Retinal pigment epithelial cell (primary cell): ENCODE results near the gene MPHOSPH10.
"Not testable (repeated sequence)": the region's sequence is repeated elsewhere in the genome, so short reads cannot be mapped to it uniquely, and the experiment has no call there.

Experiments used
- DNase-seq: peaks from one replicate; pipeline ENCODE4 v3.0.0-alpha.2; 2010; ENCODE audit warnings: low read depth
- H3K4me3 ChIP-seq: 2 replicates; pipeline ENCODE4 v1.5.1; 2011; ENCODE audit warnings: mild to moderate bottlenecking, low read length, control low read depth, moderate library complexity
- CTCF ChIP-seq: conservative IDR thresholded peaks from 2 replicates; pipeline ENCODE4 v1.5.1; 2011; ENCODE audit warnings: low read depth, low read length, control low read depth, inconsistent platforms

The MPHOSPH10 gene

DNA sequence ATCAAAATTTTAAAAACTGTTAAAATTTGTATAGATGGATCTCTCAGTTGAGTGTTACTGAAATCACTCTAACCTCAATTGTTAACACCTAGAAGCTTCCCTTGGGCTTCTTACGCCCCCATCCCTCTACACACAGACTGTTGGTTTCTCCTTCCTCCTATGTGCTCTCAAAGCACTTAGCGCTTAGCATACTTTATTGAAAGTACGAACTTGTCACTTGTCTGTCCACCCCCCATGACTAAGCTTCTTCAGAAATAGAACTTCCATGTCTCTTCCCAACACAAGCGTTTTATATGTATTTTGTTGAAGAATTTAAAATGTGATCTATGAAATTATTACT, 441 bp downstream of the MPHOSPH10 start:
- peak overlapping the region; percentile 97 for H3K4me3 ChIP-seq
- no peak for TF ChIP-seq CTCF
- DNase-seq = no peak

DNA sequence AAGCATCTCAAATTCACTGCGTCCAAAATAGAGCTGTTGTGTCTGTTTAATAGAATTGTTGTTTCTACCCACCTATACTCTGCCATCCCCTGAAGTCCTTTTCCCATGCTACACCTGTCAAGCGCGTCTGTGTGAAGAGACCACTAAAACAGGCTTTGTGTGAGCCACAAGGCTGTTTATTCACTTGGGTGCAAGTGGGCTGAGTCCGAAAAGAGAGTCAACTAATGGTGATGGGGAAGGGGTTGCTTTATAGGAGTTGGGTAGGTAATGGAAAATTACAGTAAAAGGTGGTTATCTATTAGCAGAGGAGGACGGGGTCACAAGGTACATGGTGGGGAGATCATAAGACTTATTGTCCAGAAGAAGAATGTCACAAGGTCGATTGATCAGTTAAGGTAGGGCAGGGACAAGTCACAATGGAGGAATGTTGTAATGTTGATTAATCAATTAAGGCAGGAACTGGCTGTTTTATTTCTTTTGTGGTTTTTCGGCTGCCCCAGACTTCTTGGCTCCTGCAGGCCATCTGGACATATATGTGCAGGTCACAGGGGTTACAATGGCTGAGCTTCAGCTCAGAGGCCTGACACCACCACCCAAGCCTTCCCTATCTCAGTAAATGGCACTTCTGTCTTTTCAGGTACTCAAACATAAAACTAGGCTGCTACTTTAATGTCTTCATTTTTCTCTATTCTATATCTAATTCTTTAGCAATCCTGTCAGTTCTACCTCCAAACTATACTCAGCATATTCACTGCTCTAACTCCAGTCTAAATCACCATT, 1.1 kb downstream of the MPHOSPH10 start:
- peak overlapping the region; percentile 97 for H3K4me3 ChIP-seq

GRCh38 chr2:71133603-71134002, 3.2 kb downstream of the MPHOSPH10 start:
- DNase-seq = no peak
- no peak for TF ChIP-seq CTCF
- H3K4me3 ChIP-seq = no peak overlapping the region

More for the DNA sequence above, 1.1 kb downstream of the MPHOSPH10 start:
- not testable (repeated sequence) for DNase-seq

GRCh38 chr2:71136174-71136573, 5.7 kb downstream of the MPHOSPH10 start:
- TF ChIP-seq CTCF = no peak
- DNase-seq = no peak
- H3K4me3 ChIP-seq = no peak overlapping the region

- TF ChIP-seq CTCF = no peak
- H3K4me3 ChIP-seq = no peak overlapping the region
- DNase-seq = no peak
These were observed 13.3 kb downstream of the MPHOSPH10 start for GRCh38 chr2:71143782-71144181.

- no peak for TF ChIP-seq CTCF
- no peak for DNase-seq
- no peak overlapping the region for H3K4me3 ChIP-seq
These were observed 18.2 kb downstream of the MPHOSPH10 start for GRCh38 chr2:71148506-71149063.

GRCh38 chr2:71150082-71150816, 19.8 kb downstream of the MPHOSPH10 start:
- TF ChIP-seq CTCF = no peak
- no peak overlapping the region for H3K4me3 ChIP-seq
- no peak for DNase-seq
